HepG2 (cell line): ENCODE results near the gene MAP2K5. TPM values are rescaled to one million over a fixed set of nuclear protein-coding genes. Genes with fewer than 3 reads are reported as not detected.

Experiments used
- ATF1 ChIP-seq: IDR thresholded peaks from 2 replicates; pipeline ENCODE4 v1.6.1; 2016; ENCODE audit warnings: mild to moderate bottlenecking, control low read depth
- GPN1 ChIP-seq: sonication (generic); formaldehyde crosslinking; IDR thresholded peaks from 2 replicates; pipeline ENCODE4 v1.5.1; 2020; ENCODE audit warnings: missing genetic modification reagents, borderline replicate concordance
- HCFC1 ChIP-seq: fragments of 150-350 bp; IDR thresholded peaks from 2 replicates; pipeline ENCODE4 v1.6.1; 2014; ENCODE audit warnings: low read depth, low read length
- KMT2B ChIP-seq: IDR thresholded peaks from 2 replicates; pipeline ENCODE4 v1.6.1; 2016; ENCODE audit warnings: missing genetic modification reagents, missing compliant biosample characterization
- PPARG ChIP-seq: conservative IDR thresholded peaks from 2 replicates; pipeline ENCODE4 v1.6.1; 2016; ENCODE audit warnings: missing biosample characterization, missing genetic modification reagents
- SAFB2 ChIP-seq: sonication (generic); formaldehyde crosslinking; IDR thresholded peaks from 2 replicates; pipeline ENCODE4 v1.5.1; 2020; ENCODE audit warnings: missing genetic modification reagents, low read depth, mild to moderate bottlenecking, borderline replicate concordance
- SNRNP70 ChIP-seq: fragments of 200-400 bp; formaldehyde crosslinking; IDR thresholded peaks from 2 replicates; pipeline ENCODE4 v1.6.1; 2017; ENCODE audit warnings: mild to moderate bottlenecking, low read depth, low read length, moderate library complexity
- SP1 ChIP-seq, 2 experiments: fragments of 450-650 bp in 1 of 2; sonication (generic) in 1 of 2; formaldehyde crosslinking in 1 of 2; IDR thresholded peaks; 2 replicates each; pipeline versions ENCODE4 v1.4.0 to v1.6.1; 2016 to 2020; ENCODE audit warnings: missing genetic modification reagents in 1 of 2
- SP140L ChIP-seq: sonication (generic); formaldehyde crosslinking; IDR thresholded peaks from 2 replicates; pipeline ENCODE4 v1.4.0; 2020; ENCODE audit warnings: missing genetic modification reagents, borderline replicate concordance
- SP4 ChIP-seq: sonication (generic); formaldehyde crosslinking; IDR thresholded peaks from 2 replicates; pipeline ENCODE4 v1.8.1; 2023; ENCODE audit warnings: mild to moderate bottlenecking, missing genetic modification reagents
- ZNF496 ChIP-seq: sonication (generic); formaldehyde crosslinking; IDR thresholded peaks from 2 replicates; pipeline ENCODE4 v1.8.1; 2023; ENCODE audit warnings: mild to moderate bottlenecking, moderate library complexity, missing genetic modification reagents; ENCODE audit not compliant: insufficient replicate concordance
- ZNF563 ChIP-seq: sonication (generic); formaldehyde crosslinking; IDR thresholded peaks from 2 replicates; pipeline ENCODE4 v1.8.0; 2022; ENCODE audit warnings: mild to moderate bottlenecking, moderate library complexity, missing genetic modification reagents
- ZNF589 ChIP-seq: sonication (generic); formaldehyde crosslinking; conservative IDR thresholded peaks from 2 replicates; pipeline ENCODE4 v1.8.0; 2022; ENCODE audit warnings: mild to moderate bottlenecking, moderate library complexity, missing genetic modification reagents
- ZNF761 ChIP-seq: sonication (generic); formaldehyde crosslinking; conservative IDR thresholded peaks from 2 replicates; pipeline ENCODE4 v1.4.0; 2020; ENCODE audit warnings: mild to moderate bottlenecking, missing genetic modification reagents
- ZNF891 ChIP-seq: sonication (generic); formaldehyde crosslinking; IDR thresholded peaks from 2 replicates; pipeline ENCODE4 v1.5.0; 2020; ENCODE audit warnings: mild to moderate bottlenecking, missing genetic modification reagents
- polyA plus RNA-seq, 8 experiments: library from polyadenylated mRNA; depleted of rRNA in 3 of 8; stranded (reverse) in 7 of 8; unstranded in 1 of 8; fragments of >200 nt; fragmentation: Illumina TruSeq in 4 of 8; extraction: Trizol in 4 of 8; gene quantifications; 2 replicates each; pipeline versions ENCODE4 v1.2.1 to v1.2.3, GENCODE V29; 2011 to 2016; ENCODE audit warnings: low read depth in 4 of 8, missing spikeins in 1 of 8, mixed read lengths in 1 of 8; ENCODE audit not compliant: insufficient read depth in 1 of 8
- total RNA-seq, 5 experiments: library from RNA; depleted of rRNA; stranded (reverse); fragments of >200 nt; fragmentation: Illumina TruSeq; extraction: Trizol; gene quantifications; 2 replicates each; pipeline ENCODE4 v1.2.3, GENCODE V29; 2016; ENCODE audit warnings: low read depth in 1 of 5
- TF ChIP-seq, protein P1 (sequence below): sonication (generic); formaldehyde crosslinking; IDR thresholded peaks from 2 replicates; pipeline ENCODE4 v1.5.1; 2020; ENCODE audit warnings: mild to moderate bottlenecking, missing genetic modification reagents
- TF ChIP-seq, protein P2 (sequence below): sonication (generic); formaldehyde crosslinking; IDR thresholded peaks from 2 replicates; pipeline ENCODE4 v1.5.0; 2020; ENCODE audit warnings: missing genetic modification reagents, mild to moderate bottlenecking, borderline replicate concordance
- TF ChIP-seq, protein P3 (sequence below): IDR thresholded peaks from 2 replicates; pipeline ENCODE4 v1.6.1; 2016; ENCODE audit warnings: low read depth, control low read depth
- TF ChIP-seq, protein P4 (sequence below): sonication (generic); formaldehyde crosslinking; IDR thresholded peaks from 2 replicates; pipeline ENCODE4 v1.4.0; 2020; ENCODE audit warnings: mild to moderate bottlenecking, low read depth, missing genetic modification reagents

MAP2K5 gene
- total and polyA plus RNA-seq, 2 of the 13 experiments (the other 11 are each of a cell fraction or from before 2014, with no cell fraction given), result 4.0 to 4.3 TPM

DNA sequence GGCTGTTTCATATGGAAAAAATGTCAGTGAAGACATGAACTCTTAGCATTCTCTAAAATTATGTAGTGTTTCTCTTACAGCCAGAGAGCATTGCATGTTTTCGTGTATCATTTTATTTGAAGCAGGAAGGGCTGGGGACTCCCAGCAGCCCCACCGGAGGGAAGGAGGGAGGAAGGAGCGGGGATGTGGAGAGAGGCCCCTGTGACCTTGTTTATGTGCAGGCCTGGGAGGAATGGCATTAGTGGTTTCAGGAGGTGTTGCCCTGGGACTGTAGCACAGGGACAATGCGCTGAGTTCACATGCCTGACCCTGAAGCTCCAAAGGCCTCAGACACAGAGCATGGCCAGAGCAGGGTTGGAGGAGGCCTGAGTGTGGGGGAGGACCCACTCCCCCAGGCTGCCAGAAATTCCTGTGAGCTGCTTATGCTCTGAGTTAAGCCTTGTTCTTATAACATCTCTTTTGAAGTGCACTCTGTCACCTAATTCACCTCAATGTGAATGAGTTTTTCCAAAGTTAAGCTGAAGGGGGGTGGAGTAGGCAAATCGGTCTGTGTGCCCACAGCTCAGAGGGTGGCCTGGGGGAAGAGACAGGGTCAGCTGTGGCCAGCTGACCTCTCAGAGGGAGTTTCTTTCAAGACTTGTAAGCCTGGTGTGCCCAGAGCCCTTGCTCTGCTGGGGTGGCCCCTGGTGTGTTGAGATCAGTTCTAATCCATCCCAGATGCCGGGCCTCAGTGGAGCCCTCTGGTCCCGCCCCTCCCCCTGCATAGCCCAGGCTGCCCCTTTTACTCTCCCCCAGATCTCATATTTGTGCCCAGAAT, 301.3 kb downstream of the MAP2K5 start (continued):
- TF ChIP-seq, protein P1, sequence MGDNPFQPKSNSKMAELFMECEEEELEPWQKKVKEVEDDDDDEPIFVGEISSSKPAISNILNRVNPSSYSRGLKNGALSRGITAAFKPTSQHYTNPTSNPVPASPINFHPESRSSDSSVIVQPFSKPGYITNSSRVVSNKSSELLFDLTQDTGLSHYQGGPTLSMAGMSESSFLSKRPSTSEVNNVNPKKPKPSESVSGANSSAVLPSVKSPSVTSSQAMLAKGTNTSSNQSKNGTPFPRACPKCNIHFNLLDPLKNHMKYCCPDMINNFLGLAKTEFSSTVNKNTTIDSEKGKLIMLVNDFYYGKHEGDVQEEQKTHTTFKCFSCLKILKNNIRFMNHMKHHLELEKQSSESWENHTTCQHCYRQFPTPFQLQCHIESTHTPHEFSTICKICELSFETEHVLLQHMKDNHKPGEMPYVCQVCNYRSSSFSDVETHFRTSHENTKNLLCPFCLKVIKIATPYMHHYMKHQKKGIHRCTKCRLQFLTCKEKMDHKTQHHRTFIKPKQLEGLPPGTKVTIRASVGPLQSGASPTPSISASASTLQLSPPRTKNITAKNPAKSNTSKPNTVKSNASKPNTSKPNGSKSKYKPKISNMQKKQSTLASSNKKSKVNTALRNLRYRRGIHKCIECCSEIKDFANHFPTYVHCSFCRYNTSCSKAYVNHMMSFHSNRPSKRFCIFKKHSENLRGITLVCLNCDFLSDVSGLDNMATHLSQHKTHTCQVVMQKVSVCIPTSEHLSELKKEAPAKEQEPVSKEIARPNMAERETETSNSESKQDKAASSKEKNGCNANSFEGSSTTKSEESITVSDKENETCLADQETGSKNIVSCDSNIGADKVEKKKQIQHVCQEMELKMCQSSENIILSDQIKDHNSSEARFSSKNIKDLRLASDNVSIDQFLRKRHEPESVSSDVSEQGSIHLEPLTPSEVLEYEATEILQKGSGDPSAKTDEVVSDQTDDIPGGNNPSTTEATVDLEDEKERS (CRISPR knock-in tag), result 0 out of 2 replicates have a peak, but pooled peaks have one; percentile 58
- TF ChIP-seq SP4 (CRISPR knock-in tag) (no peak), ZNF891 (no peak), SNRNP70 (no peak), ZNF496 (CRISPR knock-in tag) (no peak), SP1 (IDR thresholded peaks at IDR 0.05) (no peak), SP1 (CRISPR knock-in tag; IDR thresholded peaks at IDR 0.05) (peak; percentile 35; the same call in 1 of the 2 replicates), ZNF589 (CRISPR knock-in tag) (no peak), ZNF761 (CRISPR knock-in tag) (peak; percentile 81; the same call in 1 of the 2 replicates), GPN1 (CRISPR knock-in tag) (no peak), KMT2B (CRISPR knock-in tag) (no peak), ZNF563 (CRISPR knock-in tag) (no peak), PPARG (no peak), SAFB2 (CRISPR knock-in tag) (no peak), HCFC1 (no peak), ATF1 (no peak), SP140L (CRISPR knock-in tag) (no peak)
- TF ChIP-seq, protein P2, sequence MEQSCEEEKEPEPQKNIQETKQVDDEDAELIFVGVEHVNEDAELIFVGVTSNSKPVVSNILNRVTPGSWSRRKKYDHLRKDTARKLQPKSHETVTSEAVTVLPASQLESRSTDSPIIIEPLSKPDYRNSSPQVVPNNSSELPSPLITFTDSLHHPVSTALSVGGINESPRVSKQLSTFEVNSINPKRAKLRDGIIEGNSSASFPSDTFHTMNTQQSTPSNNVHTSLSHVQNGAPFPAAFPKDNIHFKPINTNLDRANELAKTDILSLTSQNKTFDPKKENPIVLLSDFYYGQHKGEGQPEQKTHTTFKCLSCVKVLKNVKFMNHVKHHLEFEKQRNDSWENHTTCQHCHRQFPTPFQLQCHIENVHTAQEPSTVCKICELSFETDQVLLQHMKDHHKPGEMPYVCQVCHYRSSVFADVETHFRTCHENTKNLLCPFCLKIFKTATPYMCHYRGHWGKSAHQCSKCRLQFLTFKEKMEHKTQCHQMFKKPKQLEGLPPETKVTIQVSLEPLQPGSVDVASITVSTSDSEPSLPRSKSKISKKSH (CRISPR knock-in tag), result no peak
- TF ChIP-seq, protein P3, sequence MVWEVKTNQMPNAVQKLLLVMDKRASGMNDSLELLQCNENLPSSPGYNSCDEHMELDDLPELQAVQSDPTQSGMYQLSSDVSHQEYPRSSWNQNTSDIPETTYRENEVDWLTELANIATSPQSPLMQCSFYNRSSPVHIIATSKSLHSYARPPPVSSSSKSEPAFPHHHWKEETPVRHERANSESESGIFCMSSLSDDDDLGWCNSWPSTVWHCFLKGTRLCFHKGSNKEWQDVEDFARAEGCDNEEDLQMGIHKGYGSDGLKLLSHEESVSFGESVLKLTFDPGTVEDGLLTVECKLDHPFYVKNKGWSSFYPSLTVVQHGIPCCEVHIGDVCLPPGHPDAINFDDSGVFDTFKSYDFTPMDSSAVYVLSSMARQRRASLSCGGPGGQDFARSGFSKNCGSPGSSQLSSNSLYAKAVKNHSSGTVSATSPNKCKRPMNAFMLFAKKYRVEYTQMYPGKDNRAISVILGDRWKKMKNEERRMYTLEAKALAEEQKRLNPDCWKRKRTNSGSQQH (CRISPR knock-in tag), result no peak
- TF ChIP-seq, protein P4, sequence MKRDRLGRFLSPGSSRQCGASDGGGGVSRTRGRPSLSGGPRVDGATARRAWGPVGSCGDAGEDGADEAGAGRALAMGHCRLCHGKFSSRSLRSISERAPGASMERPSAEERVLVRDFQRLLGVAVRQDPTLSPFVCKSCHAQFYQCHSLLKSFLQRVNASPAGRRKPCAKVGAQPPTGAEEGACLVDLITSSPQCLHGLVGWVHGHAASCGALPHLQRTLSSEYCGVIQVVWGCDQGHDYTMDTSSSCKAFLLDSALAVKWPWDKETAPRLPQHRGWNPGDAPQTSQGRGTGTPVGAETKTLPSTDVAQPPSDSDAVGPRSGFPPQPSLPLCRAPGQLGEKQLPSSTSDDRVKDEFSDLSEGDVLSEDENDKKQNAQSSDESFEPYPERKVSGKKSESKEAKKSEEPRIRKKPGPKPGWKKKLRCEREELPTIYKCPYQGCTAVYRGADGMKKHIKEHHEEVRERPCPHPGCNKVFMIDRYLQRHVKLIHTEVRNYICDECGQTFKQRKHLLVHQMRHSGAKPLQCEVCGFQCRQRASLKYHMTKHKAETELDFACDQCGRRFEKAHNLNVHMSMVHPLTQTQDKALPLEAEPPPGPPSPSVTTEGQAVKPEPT (CRISPR knock-in tag), result 0 out of 2 replicates have a peak, but pooled peaks have one; percentile 51
